Measurements from ENCODE around the gene CYB5B.

- TF ChIP-seq CTCF (IDR thresholded peaks at IDR 0.05; ENCODE audit: extremely low read depth in 1 of 2, insufficient read depth in 1 of 2, low read depth in 1 of 2, low read length in 2 of 2): peak in 1 of 2 donors; percentile 6
- TF ChIP-seq POLR2AphosphoS5 (IDR thresholded peaks at IDR 0.05; ENCODE audit: insufficient read depth, low read depth, low read length): no peak
- TF ChIP-seq POLR2A (IDR thresholded peaks at IDR 0.05; ENCODE audit: low read depth, low read length): no peak
- TF ChIP-seq EZH2 (IDR thresholded peaks at IDR 0.05; ENCODE audit: borderline replicate concordance, low read depth, low read length, severe bottlenecking): no peak
- TF ChIP-seq JUN (IDR thresholded peaks at IDR 0.05; ENCODE audit: borderline replicate concordance, insufficient read depth, insufficient read length, low read depth): no peak
- peak; percentile 27 for TF ChIP-seq GATA2 (IDR thresholded peaks at IDR 0.05; ENCODE audit: insufficient read depth, insufficient read length, low read depth, low read length)
- no peak for TF ChIP-seq MAX (IDR thresholded peaks at IDR 0.05; ENCODE audit: insufficient read depth, insufficient read length)
- TF ChIP-seq MYC (IDR thresholded peaks at IDR 0.05; ENCODE audit: low read depth, low read length): no peak
Observed at GRCh38 chr16:69465083-69465721, 40.8 kb downstream of the CYB5B start.

Data from endothelial cell of umbilical vein (primary cell).